ENCODE results near the gene C5orf58.
"Not testable (repeated sequence)": the region's sequence is repeated elsewhere in the genome, so short reads cannot be mapped to it uniquely, and the experiment has no call there.

Gene C5orf58

GRCh38 chr5:170246126-170246870, 13.5 kb downstream of the C5orf58 start:
- H3K36me3 ChIP-seq = peaks cover 0 to 3% (median 0%) of the 10 kb centered on the region in 3 donors
- H3K4me1 ChIP-seq = no peaks in the 10 kb centered on the region
- no peak overlapping the region for H3K27ac ChIP-seq
- H3K27me3 ChIP-seq = peaks cover 0 to 8% of the 10 kb centered on the region in 2 donors
- no peak for DNase-seq
- intact Hi-C loops (cut with DNase I; ENCODE audit: low total_unique reads) = no loop called here
- no peak overlapping the region for H3K4me3 ChIP-seq
- no peak for TF ChIP-seq CTCF (IDR thresholded peaks at IDR 0.05)
- H3K9me3 ChIP-seq = no peaks in the 10 kb centered on the region

- Histone ChIP-seq H3K9me3 (no peaks in the 10 kb centered on the region), H3K27me3 (peaks cover 0 to 8% of the 10 kb centered on the region in 2 donors), H3K36me3 (peaks cover 0 to 3% (median 0%) of the 10 kb centered on the region in 3 donors), H3K27ac (no peak overlapping the region), H3K4me1 (no peaks in the 10 kb centered on the region), H3K4me3 (no peak overlapping the region)
- TF ChIP-seq CTCF (IDR thresholded peaks at IDR 0.05) = no peak
- intact Hi-C loops (cut with DNase I; ENCODE audit: low total_unique reads) = no loop called here
- DNase-seq = no peak
Measured at GRCh38 chr5:170247363-170247762, 14.6 kb downstream of the C5orf58 start.

- no peak overlapping the region for H3K27ac ChIP-seq
- H3K36me3 ChIP-seq = peaks cover 0 to 3% (median 0%) of the 10 kb centered on the region in 3 donors
- H3K4me3 ChIP-seq = no peak overlapping the region
Measured at GRCh38 chr5:170248172-170248930, 15.6 kb downstream of the C5orf58 start.

GRCh38 chr5:170248931-170249227, 16.1 kb downstream of the C5orf58 start:
- not testable (repeated sequence) for H3K36me3 ChIP-seq, H3K4me1 ChIP-seq

More at GRCh38 chr5:170248172-170248930, 15.6 kb downstream of the C5orf58 start:
- intact Hi-C loops (cut with DNase I; ENCODE audit: low total_unique reads) = no loop called here
- no peaks in the 10 kb centered on the region for H3K9me3 ChIP-seq
- TF ChIP-seq CTCF (IDR thresholded peaks at IDR 0.05) = no peak
- no peak for DNase-seq
- H3K4me1 ChIP-seq = no peaks in the 10 kb centered on the region
- peaks cover 0 to 8% of the 10 kb centered on the region in 2 donors for H3K27me3 ChIP-seq

GRCh38 chr5:170249355-170249754, 16.6 kb downstream of the C5orf58 start:
- Histone ChIP-seq H3K4me1 (no peaks in the 10 kb centered on the region), H3K27ac (no peak overlapping the region), H3K27me3 (peaks cover 0 to 11% of the 10 kb centered on the region in 2 donors), H3K4me3 (no peak overlapping the region), H3K36me3 (peaks cover 0 to 3% (median 0%) of the 10 kb centered on the region in 3 donors), H3K9me3 (no peaks in the 10 kb centered on the region)
- intact Hi-C loops (cut with DNase I; ENCODE audit: low total_unique reads) = no loop called here
- no peak for DNase-seq
- no peak for TF ChIP-seq CTCF (IDR thresholded peaks at IDR 0.05)

More at GRCh38 chr5:170248931-170249227, 16.1 kb downstream of the C5orf58 start:
- DNase-seq; H3K27ac ChIP-seq; H3K27me3 ChIP-seq; H3K9me3 ChIP-seq; H3K4me3 ChIP-seq; intact Hi-C loops (cut with DNase I; ENCODE audit: low total_unique reads): not testable (repeated sequence)

GRCh38 chr5:170250810-170251317, 18.1 kb downstream of the C5orf58 start:
- Histone ChIP-seq H3K27me3 (peaks cover 0 to 15% of the 10 kb centered on the region in 2 donors), H3K4me3 (no peak overlapping the region), H3K4me1 (no peaks in the 10 kb centered on the region), H3K36me3 (peaks cover 0 to 3% (median 0%) of the 10 kb centered on the region in 3 donors), H3K9me3 (no peaks in the 10 kb centered on the region), H3K27ac (no peak overlapping the region)
- TF ChIP-seq CTCF (IDR thresholded peaks at IDR 0.05) = no peak
- no peak for DNase-seq
- intact Hi-C loops (cut with DNase I; ENCODE audit: low total_unique reads) = no loop called here

All from tibial artery (tissue), 4 donors.